ENCODE results near the gene TMOD4.

TMOD4 gene

GRCh38 chr1:151143057-151143435, 32.7 kb downstream of the TMOD4 start:
- no peak for DNase-seq (ENCODE audit: low spot score)

- no peak for DNase-seq (ENCODE audit: low spot score)
These were observed 33.2 kb downstream of the TMOD4 start for GRCh38 chr1:151142411-151143056.

GRCh38 chr1:151137789-151138188, 38.0 kb downstream of the TMOD4 start:
- DNase-seq (ENCODE audit: low spot score): no peak

GRCh38 chr1:151135433-151136385, 40.1 kb downstream of the TMOD4 start:
- DNase-seq (ENCODE audit: low spot score): no peak

GRCh38 chr1:151134991-151135390, 40.8 kb downstream of the TMOD4 start:
- no peak for DNase-seq (ENCODE audit: low spot score)

- DNase-seq (ENCODE audit: low spot score): no peak
These were observed 41.4 kb downstream of the TMOD4 start for GRCh38 chr1:151134396-151134795.

GRCh38 chr1:151133018-151133806, 42.6 kb downstream of the TMOD4 start:
- no peak for DNase-seq (ENCODE audit: low spot score)

GRCh38 chr1:151132335-151133017, 43.3 kb downstream of the TMOD4 start:
- no peak for DNase-seq (ENCODE audit: low spot score)

- DNase-seq (ENCODE audit: low spot score): no peak
These were observed 44.0 kb downstream of the TMOD4 start for GRCh38 chr1:151131701-151132334.

GRCh38 chr1:151130987-151131586, 44.7 kb downstream of the TMOD4 start:
- DNase-seq (ENCODE audit: low spot score): no peak

- peak; percentile 62 for DNase-seq (ENCODE audit: low spot score)
These were observed 47.0 kb downstream of the TMOD4 start for GRCh38 chr1:151128800-151129199.

GRCh38 chr1:151124763-151125403, 50.9 kb downstream of the TMOD4 start:
- no peak for DNase-seq (ENCODE audit: low spot score)
